ENCODE measurements around the gene GBX2.

GBX2 gene

GRCh38 chr2:236120829-236121228 lies 47.4 kb downstream of the GBX2 start:
- no peak for TF ChIP-seq POLR2AphosphoS5 (IDR thresholded peaks at IDR 0.05; ENCODE audit: low read depth, low read length)
- no peak for TF ChIP-seq POLR2A (IDR thresholded peaks at IDR 0.05; ENCODE audit: low read depth, low read length)
- TF ChIP-seq TAF1 (IDR thresholded peaks at IDR 0.05; ENCODE audit: borderline replicate concordance, low read depth, low read length) = no peak
- FAIRE-seq (no peak), DNase-seq (ENCODE audit: insufficient read length) (no peak)

DNA sequence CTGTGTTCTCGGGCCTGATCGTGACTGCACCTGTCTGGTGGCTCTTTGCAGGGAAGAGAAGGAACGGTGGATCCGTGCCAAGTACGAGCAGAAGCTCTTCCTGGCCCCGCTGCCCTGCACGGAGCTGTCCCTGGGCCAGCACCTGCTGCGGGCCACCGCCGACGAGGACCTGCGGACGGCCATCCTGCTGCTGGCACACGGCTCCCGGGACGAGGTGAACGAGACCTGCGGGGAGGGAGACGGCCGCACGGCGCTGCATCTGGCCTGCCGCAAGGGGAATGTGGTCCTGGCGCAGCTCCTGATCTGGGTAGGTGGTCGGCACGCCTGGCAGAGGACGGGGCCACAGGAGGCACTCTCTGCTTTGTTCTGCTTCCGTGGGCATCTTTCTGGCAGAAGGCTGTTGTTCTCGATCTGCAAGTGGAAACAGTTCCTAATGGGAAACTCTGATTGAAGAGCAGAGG lies 48.0 kb downstream of the GBX2 start:
- no peak for FAIRE-seq
- TF ChIP-seq POLR2A (IDR thresholded peaks at IDR 0.05; ENCODE audit: low read depth, low read length) = no peak
- TF ChIP-seq POLR2AphosphoS5 (IDR thresholded peaks at IDR 0.05; ENCODE audit: low read depth, low read length) = no peak
- no peak for TF ChIP-seq TAF1 (IDR thresholded peaks at IDR 0.05; ENCODE audit: borderline replicate concordance, low read depth, low read length)
- DNase-seq (ENCODE audit: insufficient read length) = no peak

DNA sequence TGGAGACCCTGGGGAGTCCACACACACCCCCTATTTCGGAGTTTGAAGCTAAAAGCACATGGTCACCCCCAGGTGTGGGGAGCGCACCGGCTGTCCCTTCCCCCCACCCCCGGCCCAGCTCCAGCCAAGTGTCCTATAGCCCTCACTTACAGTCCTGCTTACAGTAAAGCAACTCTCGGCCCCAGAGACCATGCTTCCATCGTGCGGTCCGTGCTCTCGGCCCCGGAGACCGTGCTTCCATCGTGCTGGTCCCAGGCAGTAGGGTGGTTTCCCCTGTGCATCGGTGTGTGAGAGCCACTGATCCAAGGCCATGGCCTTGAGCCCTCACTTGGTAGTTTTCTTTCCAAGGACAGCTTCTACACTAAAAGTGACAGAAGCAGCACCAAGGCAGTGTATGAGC lies 48.7 kb downstream of the GBX2 start:
- no peak for FAIRE-seq
- no peak for TF ChIP-seq POLR2A (IDR thresholded peaks at IDR 0.05; ENCODE audit: low read depth, low read length)
- TF ChIP-seq TAF1 (IDR thresholded peaks at IDR 0.05; ENCODE audit: borderline replicate concordance, low read depth, low read length) = no peak
- TF ChIP-seq POLR2AphosphoS5 (IDR thresholded peaks at IDR 0.05; ENCODE audit: low read depth, low read length) = no peak
- DNase-seq (ENCODE audit: insufficient read length) = no peak

- TF ChIP-seq TAF1 (IDR thresholded peaks at IDR 0.05; ENCODE audit: borderline replicate concordance, low read depth, low read length) (no peak), POLR2A (IDR thresholded peaks at IDR 0.05; ENCODE audit: low read depth, low read length) (no peak), POLR2AphosphoS5 (IDR thresholded peaks at IDR 0.05; ENCODE audit: low read depth, low read length) (no peak)
- no peak for DNase-seq (ENCODE audit: insufficient read length)
- FAIRE-seq = no peak
Measured at GRCh38 chr2:236119003-236119402, 49.2 kb downstream of the GBX2 start.

DNA sequence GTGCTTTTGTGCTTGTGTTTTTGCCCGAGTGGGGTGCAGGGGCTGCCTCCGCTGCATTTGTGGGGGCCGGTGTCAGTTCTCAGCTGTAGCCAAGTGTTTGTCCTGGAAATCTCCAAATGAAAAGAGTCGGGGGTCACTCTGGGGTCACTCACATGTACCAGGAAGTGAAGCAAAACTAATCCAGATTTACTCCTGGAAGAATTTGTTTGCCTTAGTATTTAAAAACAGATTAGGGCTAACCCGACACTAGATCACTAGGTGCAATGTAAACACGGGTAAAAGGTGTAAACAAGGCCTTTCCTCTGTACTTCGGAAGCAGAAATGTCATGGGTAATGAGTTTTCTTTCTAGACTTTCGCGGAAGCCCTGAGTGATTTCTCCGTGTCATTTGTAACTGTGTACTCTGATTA lies 50.3 kb downstream of the GBX2 start:
- TF ChIP-seq POLR2A (IDR thresholded peaks at IDR 0.05; ENCODE audit: low read depth, low read length) (no peak), POLR2AphosphoS5 (IDR thresholded peaks at IDR 0.05; ENCODE audit: low read depth, low read length) (no peak), TAF1 (IDR thresholded peaks at IDR 0.05; ENCODE audit: borderline replicate concordance, low read depth, low read length) (no peak)
- FAIRE-seq = no peak
- no peak for DNase-seq (ENCODE audit: insufficient read length)

DNA sequence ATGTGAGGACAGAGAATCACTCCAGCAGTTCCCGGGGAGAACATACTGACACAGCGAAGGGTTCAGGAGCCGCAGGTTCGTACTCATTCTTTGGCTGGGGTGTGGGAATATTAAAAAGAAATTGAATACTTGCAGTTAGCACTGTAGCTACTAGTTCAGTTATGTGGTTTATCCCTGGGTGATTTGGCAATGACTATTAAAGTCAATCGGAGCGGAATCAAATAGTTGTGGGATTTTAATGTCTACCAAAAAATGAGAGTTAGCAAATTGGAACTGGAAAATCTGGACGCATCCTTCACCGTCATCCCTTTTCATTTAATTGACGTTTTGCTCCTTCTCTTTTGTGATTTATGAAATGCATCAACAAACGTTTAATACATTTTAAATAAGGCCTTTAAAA lies 50.8 kb downstream of the GBX2 start:
- TF ChIP-seq POLR2AphosphoS5 (IDR thresholded peaks at IDR 0.05; ENCODE audit: low read depth, low read length) (no peak), TAF1 (IDR thresholded peaks at IDR 0.05; ENCODE audit: borderline replicate concordance, low read depth, low read length) (no peak), POLR2A (IDR thresholded peaks at IDR 0.05; ENCODE audit: low read depth, low read length) (no peak)
- FAIRE-seq (no peak), DNase-seq (ENCODE audit: insufficient read length) (no peak)

All from GM12892 (cell line).